H1 (cell line): ENCODE data around the gene RNU7-1. TPM values are rescaled to one million over a fixed set of nuclear protein-coding genes. Genes with fewer than 3 reads are reported as not detected.
A peak's percentile ranks its signal among the peaks of the same experiment; 100 is the strongest.

Source experiments
- ASH2L ChIP-seq: fragments of 200-600, 300-600 bp; sonication (generic); IDR thresholded peaks from one replicate; pipeline ENCODE4 v1.7.1; 2017; ENCODE audit warnings: low read length
- BCL11A ChIP-seq, 2 experiments: IDR thresholded peaks; one replicate each; pipeline ENCODE4 v1.6.1; 2011; ENCODE audit warnings: low read depth in 2 of 2, low read length in 2 of 2, mild to moderate bottlenecking in 2 of 2
- CHD2 ChIP-seq: IDR thresholded peaks from 2 replicates; pipeline ENCODE4 v1.6.1; 2012; ENCODE audit warnings: low read length, improper control_type of control experiment
- CREB1 ChIP-seq: IDR thresholded peaks from 2 replicates; pipeline ENCODE4 v1.6.1; 2012; ENCODE audit warnings: inconsistent platforms
- CTBP2 ChIP-seq: IDR thresholded peaks from 2 replicates; pipeline ENCODE4 v1.7.0; 2011; ENCODE audit warnings: borderline replicate concordance, mild to moderate bottlenecking, moderate library complexity, mixed read lengths, low read length; ENCODE audit not compliant: insufficient read depth, insufficient read length
- EGR1 ChIP-seq: IDR thresholded peaks from 2 replicates; pipeline ENCODE4 v1.6.1; 2011; ENCODE audit warnings: low read depth, low read length, borderline replicate concordance
- EP300 ChIP-seq, 2 experiments: IDR thresholded peaks; 1 replicate in 1 of 2; 2 replicates in 1 of 2; pipeline ENCODE4 v1.6.1; 2011 to 2012; ENCODE audit warnings: low read depth in 2 of 2, low read length in 2 of 2, mild to moderate bottlenecking in 2 of 2, borderline replicate concordance in 1 of 2, inconsistent platforms in 1 of 2, moderate library complexity in 1 of 2
- NANOG ChIP-seq: IDR thresholded peaks from 2 replicates; pipeline ENCODE4 v1.6.1; 2011; ENCODE audit warnings: low read length, low read depth, mild to moderate bottlenecking, inconsistent platforms; ENCODE audit not compliant: insufficient read depth, poor library complexity, severe bottlenecking
- POLR2AphosphoS5 ChIP-seq: IDR thresholded peaks from 2 replicates; pipeline ENCODE4 v1.6.1; 2011; ENCODE audit warnings: low read depth, low read length
- POU5F1 ChIP-seq: IDR thresholded peaks from 2 replicates; pipeline ENCODE4 v1.6.1; 2011; ENCODE audit warnings: low read depth, mild to moderate bottlenecking, low read length, moderate library complexity
- RAD21 ChIP-seq, 2 experiments: IDR thresholded peaks in 1 of 2; conservative IDR thresholded peaks in 1 of 2; 2 replicates each; pipeline ENCODE4 v1.6.1; 2011; ENCODE audit warnings: low read depth in 2 of 2, low read length in 2 of 2, improper control_type of control experiment in 1 of 2, inconsistent platforms in 1 of 2, mild to moderate bottlenecking in 1 of 2, moderate library complexity in 1 of 2
- RBBP5 ChIP-seq: IDR thresholded peaks from 2 replicates; pipeline ENCODE4 v1.7.1; 2012; ENCODE audit warnings: low read depth, mild to moderate bottlenecking, inconsistent platforms, low read length, moderate library complexity, borderline replicate concordance
- SIRT6 ChIP-seq: IDR thresholded peaks from one replicate; pipeline ENCODE4 v1.7.1; 2012; ENCODE audit warnings: low read length, inconsistent platforms
- SP1 ChIP-seq: IDR thresholded peaks from 2 replicates; pipeline ENCODE4 v1.6.1; 2011; ENCODE audit warnings: low read depth, low read length
- SUZ12 ChIP-seq: fragments of 200-600 bp; sonication (generic); IDR thresholded peaks from 2 replicates; pipeline ENCODE4 v1.6.1; 2012; ENCODE audit warnings: mild to moderate bottlenecking, inconsistent platforms, low read length, moderate library complexity, mixed read lengths
- TAF7 ChIP-seq: optimal IDR thresholded peaks from 2 replicates; pipeline ENCODE3; 2011; ENCODE audit warnings: low read depth, mild to moderate bottlenecking, inconsistent platforms, low read length, moderate library complexity, borderline replicate concordance
- YY1 ChIP-seq: IDR thresholded peaks from 2 replicates; pipeline ENCODE4 v1.6.1; 2011; ENCODE audit warnings: low read depth, mild to moderate bottlenecking, low read length
- polyA plus RNA-seq, 7 experiments: library from polyadenylated mRNA; depleted of rRNA in 3 of 7; stranded (reverse) in 5 of 7; unstranded in 2 of 7; fragments of >200 nt in 5 of 7; fragments of 200-250 nt in 2 of 7; gene quantifications; 1 replicate in 5 of 7; 2 replicates in 1 of 7; 4 replicates in 1 of 7; pipeline versions ENCODE4 v1.2.1 to v1.2.3, GENCODE V29; 2011 to 2013; ENCODE audit warnings: missing spikeins in 2 of 7, mixed read lengths in 2 of 7
- total RNA-seq: library from RNA; stranded (reverse); fragmentation: NEBNext Ultra II Directional; extraction: Animal tissue kit (Norgen Biotek cat#: 25700); gene quantifications from 2 replicates; pipeline ENCODE4 v1.2.1, GENCODE V29; 2021
- TF ChIP-seq, protein P1 (sequence below): IDR thresholded peaks from 2 replicates; pipeline ENCODE4 v1.6.1; 2012; ENCODE audit warnings: inconsistent platforms

RNU7-1 gene
- total and polyA plus RNA-seq, 2 of the 8 experiments (the other 6 are each of a cell fraction or from before 2014, with no cell fraction given), result not detected

DNA sequence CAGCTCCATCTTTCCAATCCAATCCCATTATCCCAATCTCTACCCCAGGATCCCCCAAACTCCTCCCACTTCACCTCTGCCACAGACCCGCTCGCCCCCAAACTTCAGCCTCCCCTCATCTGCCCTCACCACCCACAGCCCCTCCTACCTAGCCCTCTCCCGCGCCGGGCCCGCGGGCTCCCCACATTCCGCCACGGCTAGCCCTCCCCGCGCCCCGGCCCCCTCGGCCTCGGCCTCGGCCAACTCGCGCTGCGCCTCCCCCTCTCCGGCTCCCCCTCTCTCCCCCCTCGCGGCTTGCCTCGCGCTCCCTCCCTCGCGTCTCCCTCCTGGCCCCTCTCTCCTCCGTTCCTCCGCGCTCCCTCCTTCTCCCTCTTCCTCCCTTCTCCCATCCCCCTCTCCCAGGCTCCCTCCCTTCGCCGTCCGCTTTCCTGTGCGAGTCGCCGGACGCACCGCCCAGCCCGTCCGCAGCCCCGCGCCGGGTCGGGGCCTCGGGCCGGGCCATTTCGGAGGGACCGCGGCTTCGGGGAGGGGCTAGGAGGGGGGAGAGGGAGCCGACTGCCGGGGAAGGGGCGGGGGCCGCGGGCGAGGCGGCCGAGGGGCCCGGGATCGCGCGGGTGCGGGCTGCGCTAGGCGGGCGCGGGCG, 16.1 kb upstream of the RNU7-1 start, which contains the start of gene ATN1 (continued):
- TF ChIP-seq NANOG (peak; percentile 26), YY1 (peak; percentile 65; the same call in 1 of the 2 replicates), BCL11A (IDR thresholded peaks at IDR 0.05; ENCODE audit: low read depth in 2 of 2, low read length in 2 of 2) (no peak), ASH2L (peak; percentile 96), RBBP5 (peak; percentile 90), SUZ12 (peak; percentile 58; the same call in 1 of the 2 replicates), SIRT6 (no peak), EGR1 (peak; percentile 92), EP300 (IDR thresholded peaks at IDR 0.05; ENCODE audit: borderline replicate concordance in 1 of 2, low read depth in 2 of 2, low read length in 2 of 2) (peak in 1 of 2 experiments; percentile 62; a peak in 1 of 3 replicates), RAD21 (IDR thresholded peaks at IDR 0.05 in 1 of 2, conservative IDR thresholded peaks at IDR 0.05 in 1 of 2; ENCODE audit: low read depth in 2 of 2, low read length in 2 of 2) (peak in 1 of 2 experiments; percentile 8; a peak in 1 of 4 replicates), POU5F1 (no peak), POLR2AphosphoS5 (peak; percentile 62), TAF7 (peak; percentile 62), SP1 (0 out of 2 replicates have a peak, but pooled peaks have one; percentile 39), CTBP2 (peak; percentile 98), CREB1 (0 out of 2 replicates have a peak, but pooled peaks have one; percentile 31), CHD2 (peak; percentile 70)
- TF ChIP-seq, protein P1, sequence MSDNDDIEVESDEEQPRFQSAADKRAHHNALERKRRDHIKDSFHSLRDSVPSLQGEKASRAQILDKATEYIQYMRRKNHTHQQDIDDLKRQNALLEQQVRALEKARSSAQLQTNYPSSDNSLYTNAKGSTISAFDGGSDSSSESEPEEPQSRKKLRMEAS, result peak; percentile 75
